NOMO-1 treated with dmso at 0.1 percent for 144 hours (cell line): ENCODE results near the gene STARD5.

Source experiments
- DNase-seq: peaks from one replicate; lab custom pipeline; 2025; ENCODE audit not compliant: unreplicated experiment; lab: John Stamatoyannopoulos, UW

STARD5 gene

GRCh38 chr15:81275711-81276392, 48.1 kb downstream of the STARD5 start:
- no peak for DNase-seq

- DNase-seq, result peak; percentile 16
These were observed 48.8 kb downstream of the STARD5 start for GRCh38 chr15:81274931-81275707.

- no peak for DNase-seq
These were observed 49.7 kb downstream of the STARD5 start for GRCh38 chr15:81274255-81274654.

GRCh38 chr15:81273855-81274254, 50.1 kb downstream of the STARD5 start:
- DNase-seq, result no peak

GRCh38 chr15:81273200-81273599, 50.7 kb downstream of the STARD5 start:
- DNase-seq, result no peak

- DNase-seq, result no peak
These were observed 51.9 kb downstream of the STARD5 start for GRCh38 chr15:81271761-81272644.

GRCh38 chr15:81270781-81271491, 53.0 kb downstream of the STARD5 start:
- no peak for DNase-seq

- DNase-seq, result no peak
These were observed 53.8 kb downstream of the STARD5 start for GRCh38 chr15:81270188-81270587.

- peak; percentile 15 for DNase-seq
These were observed 54.9 kb downstream of the STARD5 start for GRCh38 chr15:81268881-81269601.

- DNase-seq, result no peak
These were observed 55.6 kb downstream of the STARD5 start for GRCh38 chr15:81268340-81268739.

- DNase-seq, result peak; percentile 62
These were observed 57.8 kb downstream of the STARD5 start for GRCh38 chr15:81265944-81266775.

GRCh38 chr15:81265256-81265943, 58.5 kb downstream of the STARD5 start:
- no peak for DNase-seq

- DNase-seq, result no peak
These were observed 59.7 kb downstream of the STARD5 start for GRCh38 chr15:81264072-81264857.

- DNase-seq, result no peak
These were observed 60.5 kb downstream of the STARD5 start for GRCh38 chr15:81263477-81263876.

- no peak for DNase-seq
These were observed 62.6 kb downstream of the STARD5 start for GRCh38 chr15:81261172-81261811.

GRCh38 chr15:81259760-81260298, 64.1 kb downstream of the STARD5 start:
- DNase-seq, result no peak
